Suprapubic skin (tissue), 4 donors: Measurements from ENCODE around the gene RAB44. TPM values are rescaled to one million over a fixed set of nuclear protein-coding genes. Genes with fewer than 3 reads are reported as not detected.
A peak's percentile ranks its signal among the peaks of the same experiment; 100 is the strongest.

Experiments
- DNase-seq, 2 donors: peaks; one replicate each; pipeline ENCODE4 v3.0.0-alpha.2; 2019; ENCODE audit warnings: low spot score in 2 of 2
- H3K27ac ChIP-seq: fragments of 200-600 bp; sonication (generic); one replicate; pipeline ENCODE4 v1.5.1; 2019
- H3K27me3 ChIP-seq: fragments of 200-600 bp; sonication (generic); one replicate; pipeline ENCODE4 v1.5.1; 2019
- H3K36me3 ChIP-seq: fragments of 200-600 bp; sonication (generic); one replicate; pipeline ENCODE4 v1.5.1; 2019
- H3K4me1 ChIP-seq: fragments of 200-600 bp; sonication (generic); one replicate; pipeline ENCODE4 v1.5.1; 2019
- H3K4me3 ChIP-seq: fragments of 200-600 bp; sonication (generic); one replicate; pipeline ENCODE4 v1.5.1; 2019; ENCODE audit warnings: mild to moderate bottlenecking
- H3K9me3 ChIP-seq: fragments of 200-600 bp; sonication (generic); one replicate; pipeline ENCODE4 v1.5.1; 2019
- CTCF ChIP-seq, 2 donors: fragments of 200-600 bp in 1 of 2; fragments of 450-650 bp in 1 of 2; sonication (generic) in 1 of 2; IDR thresholded peaks; one replicate each; pipeline ENCODE4 v1.5.1; 2016 to 2019; ENCODE audit warnings: antibody characterized with exemption in 2 of 2, mild to moderate bottlenecking in 1 of 2, moderate library complexity in 1 of 2
- EP300 ChIP-seq: sonication (generic); formaldehyde crosslinking; IDR thresholded peaks from one replicate; pipeline ENCODE4 v1.6.1; 2017; ENCODE audit warnings: antibody characterized with exemption
- POLR2A ChIP-seq, 2 donors: fragments of 450-650 bp; IDR thresholded peaks; one replicate each; pipeline ENCODE4 v1.6.1; 2017; ENCODE audit warnings: antibody characterized with exemption in 2 of 2, mild to moderate bottlenecking in 2 of 2, moderate library complexity in 2 of 2
- POLR2AphosphoS5 ChIP-seq, 3 donors: sonication (generic); formaldehyde crosslinking; IDR thresholded peaks; one replicate each; pipeline ENCODE4 v1.6.1; 2017; ENCODE audit warnings: antibody characterized with exemption in 3 of 3
- WGBS: methylation state at CpG from one replicate; pipeline ENCODE4 v1.1.5; 2018; 5-methylcytosine and 5-hydroxymethylcytosine counted together
- total RNA-seq, 4 donors: library from RNA; depleted of rRNA; stranded (reverse); fragments of >200 nt; gene quantifications; one replicate each; pipeline ENCODE4 v1.1.0, GENCODE V29; 2016

Gene RAB44
- total RNA-seq, 4 donors from 2014 or later = 0.16 to 1.1 (median 0.17) TPM; not detected in 1

GRCh38 chr6:36759148-36759759, 61.6 kb downstream of the RAB44 start:
- DNase-seq = peak; percentile 87 to 90
- Histone ChIP-seq H3K36me3 (no peaks in the 10 kb centered on the region), H3K4me3 (no peak overlapping the region), H3K4me1 (peaks cover 29% of the 10 kb centered on the region), H3K27me3 (no peaks in the 10 kb centered on the region), H3K9me3 (no peaks in the 10 kb centered on the region), H3K27ac (no peak overlapping the region)
- WGBS = 13% methylated on average over 8 of the region's 8 CpGs
- no peak for TF ChIP-seq POLR2A (IDR thresholded peaks at IDR 0.05)
- TF ChIP-seq EP300 = no peak
- no peak for TF ChIP-seq POLR2AphosphoS5 (IDR thresholded peaks at IDR 0.05)
- TF ChIP-seq CTCF (IDR thresholded peaks at IDR 0.05) = peak; percentile 94 to 100

GRCh38 chr6:36760685-36761435, 63.2 kb downstream of the RAB44 start:
- Histone ChIP-seq H3K27me3 (no peaks in the 10 kb centered on the region), H3K4me3 (no peak overlapping the region), H3K27ac (no peak overlapping the region), H3K4me1 (peaks cover 18% of the 10 kb centered on the region), H3K36me3 (no peaks in the 10 kb centered on the region), H3K9me3 (no peaks in the 10 kb centered on the region)
- no peak for DNase-seq
- WGBS = 85% methylated on average over 11 of the region's 11 CpGs
- no peak for TF ChIP-seq POLR2A (IDR thresholded peaks at IDR 0.05)
- no peak for TF ChIP-seq POLR2AphosphoS5 (IDR thresholded peaks at IDR 0.05)
- TF ChIP-seq CTCF (IDR thresholded peaks at IDR 0.05) = no peak
- no peak for TF ChIP-seq EP300

GRCh38 chr6:36762123-36762522, 64.5 kb downstream of the RAB44 start:
- H3K36me3 ChIP-seq = no peaks in the 10 kb centered on the region
- no peaks in the 10 kb centered on the region for H3K9me3 ChIP-seq
- peaks cover 15% of the 10 kb centered on the region for H3K4me1 ChIP-seq
- no peak overlapping the region for H3K4me3 ChIP-seq
- WGBS = 96% methylated on average over 11 of the region's 11 CpGs
- no peak overlapping the region for H3K27ac ChIP-seq
- TF ChIP-seq POLR2AphosphoS5 (IDR thresholded peaks at IDR 0.05) = no peak
- TF ChIP-seq CTCF (IDR thresholded peaks at IDR 0.05) = no peak
- TF ChIP-seq EP300 = no peak
- no peak for TF ChIP-seq POLR2A (IDR thresholded peaks at IDR 0.05)
- no peaks in the 10 kb centered on the region for H3K27me3 ChIP-seq
- no peak for DNase-seq

GRCh38 chr6:36765190-36765589, 67.6 kb downstream of the RAB44 start:
- WGBS = 50% methylated on average over 2 of the region's 10 CpGs
- Histone ChIP-seq H3K9me3 (no peaks in the 10 kb centered on the region), H3K36me3 (no peaks in the 10 kb centered on the region), H3K27ac (no peak overlapping the region), H3K4me3 (no peak overlapping the region), H3K4me1 (peaks cover 24% of the 10 kb centered on the region), H3K27me3 (no peaks in the 10 kb centered on the region)
- TF ChIP-seq POLR2A (IDR thresholded peaks at IDR 0.05) = no peak
- no peak for TF ChIP-seq POLR2AphosphoS5 (IDR thresholded peaks at IDR 0.05)
- no peak for TF ChIP-seq EP300
- TF ChIP-seq CTCF (IDR thresholded peaks at IDR 0.05) = no peak
- DNase-seq = no peak

GRCh38 chr6:36765594-36766398, 68.2 kb downstream of the RAB44 start:
- no peaks in the 10 kb centered on the region for H3K36me3 ChIP-seq
- no peaks in the 10 kb centered on the region for H3K27me3 ChIP-seq
- H3K9me3 ChIP-seq = no peaks in the 10 kb centered on the region
- DNase-seq = peak in 1 of 2 donors; percentile 87
- WGBS = 29% methylated on average over 16 of the region's 17 CpGs
- H3K4me3 ChIP-seq = no peak overlapping the region
- H3K4me1 ChIP-seq = peaks cover 28% of the 10 kb centered on the region
- H3K27ac ChIP-seq = no peak overlapping the region
- TF ChIP-seq EP300 (no peak), POLR2A (IDR thresholded peaks at IDR 0.05) (no peak), POLR2AphosphoS5 (IDR thresholded peaks at IDR 0.05) (no peak), CTCF (IDR thresholded peaks at IDR 0.05) (peak; percentile 76 to 86)
